G401 (cell line): ENCODE results near the gene UBL3. TPM values are rescaled to one million over a fixed set of nuclear protein-coding genes. Genes with fewer than 3 reads are reported as not detected.

Experiments
- DNase-seq: peaks from one replicate; pipeline ENCODE4 v3.0.0-alpha.2; 2015; ENCODE audit warnings: low spot score
- in situ Hi-C: cut with HindIII; loops from 2 replicates; pipeline ENCODE4 v1.10.0; 2016; ENCODE audit warnings: low sequenced_read_pairs, mixed read lengths
- total RNA-seq: library from RNA; depleted of rRNA; stranded (reverse); fragments of >200 nt; shearing (Covaris generic); gene quantifications from 2 replicates; pipeline ENCODE4 v1.2.3, GENCODE V29; 2014

Gene UBL3
- total RNA-seq, 1 experiment from 2014 or later: 10.5 TPM

GRCh38 chr13:29817604-29818378 is 32.6 kb downstream of the UBL3 start:
- in situ Hi-C loops: no loop called here

GRCh38 chr13:29816715-29817114 is 33.7 kb downstream of the UBL3 start:
- DNase-seq: no peak
- in situ Hi-C loops: no loop called here

More at GRCh38 chr13:29817604-29818378, 32.6 kb downstream of the UBL3 start:
- peak; percentile 86 for DNase-seq

GRCh38 chr13:29815336-29815735 is 35.1 kb downstream of the UBL3 start:
- in situ Hi-C loops: no loop called here
- no peak for DNase-seq

- DNase-seq: no peak
- in situ Hi-C loops: no loop called here
Measured at GRCh38 chr13:29810898-29811297, 39.5 kb downstream of the UBL3 start.

- DNase-seq: no peak
- in situ Hi-C loops: no loop called here
Measured at GRCh38 chr13:29810145-29810742, 40.2 kb downstream of the UBL3 start.

- in situ Hi-C loops: no loop called here
- no peak for DNase-seq
Measured at GRCh38 chr13:29808264-29808663, 42.2 kb downstream of the UBL3 start.

GRCh38 chr13:29805994-29806979 is 44.1 kb downstream of the UBL3 start:
- no peak for DNase-seq
- in situ Hi-C loops: no loop called here

GRCh38 chr13:29803221-29803620 is 47.2 kb downstream of the UBL3 start:
- in situ Hi-C loops: no loop called here
- DNase-seq: no peak

GRCh38 chr13:29802621-29803020 is 47.8 kb downstream of the UBL3 start:
- DNase-seq: no peak
- in situ Hi-C loops: no loop called here

- DNase-seq: no peak
- in situ Hi-C loops: no loop called here
Measured at GRCh38 chr13:29801737-29802305, 48.6 kb downstream of the UBL3 start.

GRCh38 chr13:29801102-29801501 is 49.3 kb downstream of the UBL3 start:
- in situ Hi-C loops: no loop called here
- DNase-seq: no peak

- DNase-seq: no peak
- in situ Hi-C loops: no loop called here
Measured at GRCh38 chr13:29800687-29801086, 49.7 kb downstream of the UBL3 start.

- in situ Hi-C loops: no loop called here
- DNase-seq: no peak
Measured at GRCh38 chr13:29799041-29799440, 51.4 kb downstream of the UBL3 start.

- DNase-seq: no peak
- in situ Hi-C loops: no loop called here
Measured at GRCh38 chr13:29791997-29792780, 58.2 kb downstream of the UBL3 start.

GRCh38 chr13:29791508-29791907 is 58.9 kb downstream of the UBL3 start:
- in situ Hi-C loops: no loop called here
- DNase-seq: no peak

GRCh38 chr13:29786698-29787097 is 63.7 kb downstream of the UBL3 start:
- in situ Hi-C loops: no loop called here
- DNase-seq: no peak

GRCh38 chr13:29785978-29786377 is 64.4 kb downstream of the UBL3 start:
- no peak for DNase-seq
- in situ Hi-C loops: no loop called here

GRCh38 chr13:29782798-29783197 is 67.6 kb downstream of the UBL3 start:
- no peak for DNase-seq
- in situ Hi-C loops: no loop called here

GRCh38 chr13:29774830-29775229 is 75.6 kb downstream of the UBL3 start:
- in situ Hi-C loops: no loop called here
- DNase-seq: no peak
